ENCODE data around the gene OPCML. TPM values are rescaled to one million over a fixed set of nuclear protein-coding genes. Genes with fewer than 3 reads are reported as not detected.

Gene OPCML
- total and polyA plus RNA-seq, 12 donors, result under 0.01 to 1.2 (median 0.39) TPM

DNA sequence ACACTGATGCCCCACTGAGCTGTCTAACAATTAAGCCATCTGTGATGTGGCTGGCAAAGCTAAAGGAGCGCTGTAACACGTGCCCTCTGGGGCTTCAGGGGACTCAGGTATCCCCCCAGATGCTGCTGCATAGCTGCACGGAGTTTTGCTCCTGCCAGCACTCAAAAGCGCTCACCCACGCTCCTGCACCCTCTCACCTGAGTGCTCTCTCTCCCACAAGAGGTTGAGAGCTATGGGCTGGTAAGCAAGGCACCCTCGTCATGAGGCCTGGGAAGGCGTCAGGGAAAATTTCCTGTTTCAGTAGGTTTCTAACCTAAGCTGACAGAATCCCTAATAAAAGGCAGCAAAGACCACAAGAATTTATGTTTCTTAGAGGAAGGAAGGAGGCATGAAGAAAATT lies 850.3 kb downstream of the OPCML start:
- DNase-seq (no peak), ATAC-seq (no peak)
- Histone ChIP-seq H3K36me3 (no peaks in the 10 kb centered on the region), H3K4me1 (peaks cover 0 to 19% (median 6%) of the 10 kb centered on the region in 9 donors), H3K9me3 (peaks cover 0 to 14% (median 0%) of the 10 kb centered on the region in 11 donors), H3K27ac (no peak overlapping the region), H3K27me3 (no peaks in the 10 kb centered on the region), H3K4me3 (no peak overlapping the region)
- TF ChIP-seq CTCF (IDR thresholded peaks at IDR 0.05), result no peak
- WGBS, 2 donors, result 86 to 87% methylated on average over 7 of the region's 7 CpGs
- intact Hi-C loops (cut with DNase I), result loop anchor here in 1 of 10 donors (10.0 kb wide), 1 partner anchor 233 kb away; no protein-coding TSS in a partner anchor

DNA sequence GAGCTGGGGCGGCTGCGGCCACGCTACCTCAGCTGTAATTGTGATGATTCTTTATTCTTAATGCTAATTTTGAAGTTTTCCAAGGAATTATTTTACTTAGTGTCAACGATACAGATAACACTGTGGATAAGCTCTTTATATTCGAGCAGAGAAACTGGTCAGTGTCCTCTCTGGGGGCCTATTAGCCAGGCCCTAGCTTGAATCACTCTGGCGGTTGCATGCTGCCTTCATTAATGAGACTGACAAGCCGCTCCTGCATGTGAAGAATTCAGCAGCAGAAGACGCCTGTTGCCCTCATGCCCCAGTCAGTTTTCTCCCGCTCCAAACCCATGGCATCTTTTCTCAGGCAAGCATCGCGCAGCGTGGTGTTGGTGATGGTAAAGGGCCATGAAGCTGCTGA lies 851.7 kb downstream of the OPCML start:
- no peaks in the 10 kb centered on the region for H3K27me3 ChIP-seq
- intact Hi-C loops (cut with DNase I), result loop anchor here in 1 of 10 donors (10.0 kb wide), 1 partner anchor 234 kb away; no protein-coding TSS in a partner anchor
- no peak for TF ChIP-seq CTCF (IDR thresholded peaks at IDR 0.05)

GRCh38 chr11:132674151-132674550 lies 858.1 kb downstream of the OPCML start:
- ATAC-seq (no peak), DNase-seq (no peak)
- Histone ChIP-seq H3K36me3 (no peaks in the 10 kb centered on the region), H3K4me3 (no peak overlapping the region), H3K27ac (no peak overlapping the region), H3K4me1 (peaks cover 0 to 13% (median 0%) of the 10 kb centered on the region in 9 donors), H3K9me3 (peaks cover 0 to 14% (median 0%) of the 10 kb centered on the region in 11 donors), H3K27me3 (no peaks in the 10 kb centered on the region)
- WGBS, 2 donors, result 57 to 69% methylated on average over 4 of the region's 4 CpGs
- intact Hi-C loops (cut with DNase I), result no loop called here
- TF ChIP-seq CTCF (IDR thresholded peaks at IDR 0.05), result no peak

More for the DNA sequence above, 851.7 kb downstream of the OPCML start:
- ATAC-seq (no peak), DNase-seq (no peak)
- peaks cover 0 to 6% (median 0%) of the 10 kb centered on the region in 9 donors for H3K4me1 ChIP-seq
- no peaks in the 10 kb centered on the region for H3K36me3 ChIP-seq
- 91 to 92% methylated on average over 12 of the region's 12 CpGs for WGBS, 2 donors
- H3K9me3 ChIP-seq, result peaks cover 0 to 14% (median 0%) of the 10 kb centered on the region in 11 donors
- H3K4me3 ChIP-seq, result no peak overlapping the region
- no peak overlapping the region for H3K27ac ChIP-seq

- WGBS, 2 donors, result 59 to 70% methylated on average over 3 of the region's 3 CpGs
Measured at GRCh38 chr11:132671851-132672370, 860.4 kb downstream of the OPCML start.

More at GRCh38 chr11:132671851-132672370, 860.4 kb downstream of the OPCML start:
- Histone ChIP-seq H3K36me3 (no peaks in the 10 kb centered on the region), H3K4me1 (peaks cover 0 to 13% (median 0%) of the 10 kb centered on the region in 9 donors), H3K27me3 (no peaks in the 10 kb centered on the region), H3K4me3 (no peak overlapping the region), H3K27ac (no peak overlapping the region), H3K9me3 (no peaks in the 10 kb centered on the region)
- no peak for TF ChIP-seq CTCF (IDR thresholded peaks at IDR 0.05)
- no peak for ATAC-seq
- intact Hi-C loops (cut with DNase I), result no loop called here
- no peak for DNase-seq
